ENCODE data around the gene LSM10. TPM values are rescaled to one million over a fixed set of nuclear protein-coding genes. Genes with fewer than 3 reads are reported as not detected.

The LSM10 gene
- total and polyA plus RNA-seq, 2 of the 4 experiments (the other 2 are of a cell fraction), result 11.7 to 78.9 TPM

GRCh38 chr1:36402504-36402890 lies 4.8 kb upstream of the LSM10 start:
- Histone ChIP-seq H3K79me1 (ENCODE audit: low read depth in 1 of 2, low read length in 2 of 2) (peaks cover 0 to under 1% of the 10 kb centered on the region in 2 experiments; a peak in 1 of 4 replicates), H2AFZ (replicated peaks; ENCODE audit: low read length, poor library complexity) (no peak overlapping the region), H2BK15ac (ENCODE audit: low read depth, low read length) (no peak overlapping the region), H4K20me1 (ENCODE audit: insufficient read depth, low read length) (no peaks in the 10 kb centered on the region), H3K36me3 (ENCODE audit: control insufficient read depth, insufficient read depth, low read length) (no peaks in the 10 kb centered on the region), H4K5ac (ENCODE audit: low read depth, low read length) (no peak overlapping the region), H3K9me3 (ENCODE audit: control insufficient read depth, insufficient read depth, low read length) (no peaks in the 10 kb centered on the region), H2BK120ac (ENCODE audit: low read depth, low read length) (no peak overlapping the region), H3K14ac (replicated peaks; ENCODE audit: low read depth, low read length) (no peak overlapping the region), H3K27me3 (ENCODE audit: control insufficient read depth, insufficient read depth, low read length) (no peaks in the 10 kb centered on the region), H3K4me2 (ENCODE audit: low read depth, low read length) (no peak overlapping the region), H4K8ac (ENCODE audit: low read depth in 2 of 2, low read length in 2 of 2) (no peak overlapping the region), H2BK5ac (ENCODE audit: low read depth, low read length, poor library complexity, severe bottlenecking) (no peak overlapping the region), H3K56ac (ENCODE audit: extremely low read depth, insufficient read depth, low read length) (no peak overlapping the region), H3K27ac (ENCODE audit: insufficient read depth, low read length) (no peak overlapping the region), H2AK5ac (ENCODE audit: low read depth, low read length) (no peak overlapping the region), H3K9ac (ENCODE audit: low read depth, low read length) (no peak overlapping the region), H2BK20ac (ENCODE audit: low read depth, low read length) (no peak overlapping the region), H3K4me3 (ENCODE audit: insufficient read depth, low read depth, low read length) (no peak overlapping the region), H3K18ac (ENCODE audit: low read depth, low read length) (no peak overlapping the region), H3K23ac (ENCODE audit: low read depth, low read length) (no peak overlapping the region), H3K4me1 (ENCODE audit: control insufficient read depth, insufficient read depth, low read length) (no peaks in the 10 kb centered on the region), H2AK9ac (replicated peaks; ENCODE audit: low read depth, low read length, poor library complexity) (no peak overlapping the region), H3K9me1 (ENCODE audit: insufficient read depth, low read length) (no peaks in the 10 kb centered on the region), H3K4ac (ENCODE audit: low read depth, low read length) (no peak overlapping the region), H4K91ac (ENCODE audit: insufficient read depth, low read depth, low read length) (no peak overlapping the region)
- TF ChIP-seq BHLHE40 (IDR thresholded peaks at IDR 0.05; ENCODE audit: low read depth, low read length) (no peak), CEBPB (IDR thresholded peaks at IDR 0.05; ENCODE audit: low read depth, low read length) (no peak), FOS (IDR thresholded peaks at IDR 0.05; ENCODE audit: low read depth, low read length) (no peak), RAD21 (IDR thresholded peaks at IDR 0.05; ENCODE audit: low read length) (no peak), SMC3 (IDR thresholded peaks at IDR 0.05; ENCODE audit: low read depth, low read length) (no peak), MXI1 (IDR thresholded peaks at IDR 0.05; ENCODE audit: borderline replicate concordance, low read depth, low read length) (no peak), RFX5 (IDR thresholded peaks at IDR 0.05; ENCODE audit: low read depth, low read length) (no peak), RCOR1 (IDR thresholded peaks at IDR 0.05; ENCODE audit: insufficient replicate concordance, low read length) (no peak), NFE2L2 (IDR thresholded peaks at IDR 0.05; ENCODE audit: low read depth, low read length) (no peak), MAZ (IDR thresholded peaks at IDR 0.05; ENCODE audit: borderline replicate concordance, low read depth, low read length) (no peak)
- TF ChIP-seq, protein P1, sequence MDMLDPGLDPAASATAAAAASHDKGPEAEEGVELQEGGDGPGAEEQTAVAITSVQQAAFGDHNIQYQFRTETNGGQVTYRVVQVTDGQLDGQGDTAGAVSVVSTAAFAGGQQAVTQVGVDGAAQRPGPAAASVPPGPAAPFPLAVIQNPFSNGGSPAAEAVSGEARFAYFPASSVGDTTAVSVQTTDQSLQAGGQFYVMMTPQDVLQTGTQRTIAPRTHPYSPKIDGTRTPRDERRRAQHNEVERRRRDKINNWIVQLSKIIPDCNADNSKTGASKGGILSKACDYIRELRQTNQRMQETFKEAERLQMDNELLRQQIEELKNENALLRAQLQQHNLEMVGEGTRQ (IDR thresholded peaks at IDR 0.05; ENCODE audit: low read depth, low read length), result no peak
- TF ChIP-seq, protein P2, sequence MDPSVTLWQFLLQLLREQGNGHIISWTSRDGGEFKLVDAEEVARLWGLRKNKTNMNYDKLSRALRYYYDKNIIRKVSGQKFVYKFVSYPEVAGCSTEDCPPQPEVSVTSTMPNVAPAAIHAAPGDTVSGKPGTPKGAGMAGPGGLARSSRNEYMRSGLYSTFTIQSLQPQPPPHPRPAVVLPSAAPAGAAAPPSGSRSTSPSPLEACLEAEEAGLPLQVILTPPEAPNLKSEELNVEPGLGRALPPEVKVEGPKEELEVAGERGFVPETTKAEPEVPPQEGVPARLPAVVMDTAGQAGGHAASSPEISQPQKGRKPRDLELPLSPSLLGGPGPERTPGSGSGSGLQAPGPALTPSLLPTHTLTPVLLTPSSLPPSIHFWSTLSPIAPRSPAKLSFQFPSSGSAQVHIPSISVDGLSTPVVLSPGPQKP (IDR thresholded peaks at IDR 0.05; ENCODE audit: borderline replicate concordance, low read depth, low read length), result no peak
- POLR2A ChIA-PET (ENCODE audit: unreplicated experiment), result no interaction called here
- BruUV-seq (replicated peaks), result no TSS peak
- DNase-seq (no peak), ATAC-seq (ENCODE audit: low read depth) (no peak)
- dilution Hi-C loops (cut with HindIII; ENCODE audit: low sequenced_read_pairs, unreplicated experiment) (no loop called here), intact Hi-C loops (cut with micrococcal nuclease) (no loop called here), in situ Hi-C loops (cut with MboI; ENCODE audit: low sequenced_read_pairs) (loop anchor here (25.0 kb wide), 1 partner anchor 290 kb away; no protein-coding TSS in a partner anchor)
- WGBS, 2 experiments (ENCODE audit: extremely low coverage in 2 of 2, insufficient read length in 1 of 2), result no CpG with 5 or more reads among the region's 4 CpGs
- CTCF ChIA-PET, result interaction anchor here (1.3 kb wide), 1 partner anchor 17 kb away, joined by 3 read pairs; no protein-coding TSS in a partner anchor
